ENCODE measurements around the gene USP11.

- TF ChIP-seq POLR2A (IDR thresholded peaks at IDR 0.05; ENCODE audit: low read length) (no peak), GATA1 (IDR thresholded peaks at IDR 0.05; ENCODE audit: low read depth, low read length) (no peak)
Measured at GRCh38 chrX:47191806-47192401, 40.9 kb upstream of the USP11 start.

Data from erythroblast (primary cell).